HEK293 (cell line): ENCODE data around the gene WSB2.

Experiments
- BCL11A ChIP-seq: fragments of 450-650 bp; formaldehyde crosslinking; IDR thresholded peaks from 2 replicates; pipeline ENCODE4 v1.5.1; 2016; ENCODE audit warnings: low read depth, missing biosample characterization, missing genetic modification characterization
- EGR2 ChIP-seq: fragments of 450-650 bp; formaldehyde crosslinking; IDR thresholded peaks from 2 replicates; pipeline ENCODE4 v1.5.1; 2016; ENCODE audit warnings: low read depth, missing biosample characterization, missing genetic modification characterization
- GLIS1 ChIP-seq: fragments of 450-650 bp; formaldehyde crosslinking; IDR thresholded peaks from 2 replicates; pipeline ENCODE4 v1.5.1; 2016; ENCODE audit warnings: missing biosample characterization, missing genetic modification characterization
- GLIS2 ChIP-seq: fragments of 450-650 bp; formaldehyde crosslinking; IDR thresholded peaks from 2 replicates; pipeline ENCODE4 v1.5.1; 2016; ENCODE audit warnings: missing biosample characterization, missing genetic modification characterization
- KLF7 ChIP-seq: fragments of 450-650 bp; formaldehyde crosslinking; IDR thresholded peaks from 2 replicates; pipeline ENCODE4 v1.5.1; 2016; ENCODE audit warnings: missing biosample characterization, missing genetic modification characterization, borderline replicate concordance
- MYNN ChIP-seq: fragments of 450-650 bp; formaldehyde crosslinking; IDR thresholded peaks from 2 replicates; pipeline ENCODE4 v1.5.1; 2016; ENCODE audit warnings: missing biosample characterization, missing genetic modification characterization, borderline replicate concordance
- OSR2 ChIP-seq: fragments of 450-650 bp; formaldehyde crosslinking; IDR thresholded peaks from 2 replicates; pipeline ENCODE4 v1.5.1; 2016; ENCODE audit warnings: missing biosample characterization, missing genetic modification characterization
- SP3 ChIP-seq: fragments of 450-650 bp; formaldehyde crosslinking; IDR thresholded peaks from 2 replicates; pipeline ENCODE4 v1.5.1; 2016; ENCODE audit warnings: missing biosample characterization, missing genetic modification characterization
- ZBTB20 ChIP-seq: fragments of 450-650 bp; formaldehyde crosslinking; IDR thresholded peaks from 2 replicates; pipeline ENCODE4 v1.5.1; 2016; ENCODE audit warnings: missing biosample characterization, missing genetic modification characterization
- ZBTB21 ChIP-seq: fragments of 450-650 bp; formaldehyde crosslinking; IDR thresholded peaks from 2 replicates; pipeline ENCODE4 v1.5.1; 2017; ENCODE audit warnings: missing biosample characterization, missing genetic modification characterization
- ZEB2 ChIP-seq: fragments of 450-650 bp; formaldehyde crosslinking; IDR thresholded peaks from 2 replicates; pipeline ENCODE4 v1.5.1; 2016; ENCODE audit warnings: missing biosample characterization, missing genetic modification characterization
- ZNF114 ChIP-seq: fragments of 450-650 bp; formaldehyde crosslinking; IDR thresholded peaks from 2 replicates; pipeline ENCODE4 v1.5.0; 2017; ENCODE audit warnings: missing biosample characterization, missing genetic modification characterization
- ZNF121 ChIP-seq: fragments of 450-650 bp; formaldehyde crosslinking; IDR thresholded peaks from 2 replicates; pipeline ENCODE4 v1.5.1; 2016; ENCODE audit warnings: missing biosample characterization, missing genetic modification characterization
- ZNF146 ChIP-seq: fragments of 450-650 bp; formaldehyde crosslinking; IDR thresholded peaks from 2 replicates; pipeline ENCODE4 v1.5.1; 2016; ENCODE audit warnings: missing biosample characterization, missing genetic modification characterization
- ZNF248 ChIP-seq: fragments of 450-650 bp; formaldehyde crosslinking; IDR thresholded peaks from 2 replicates; pipeline ENCODE4 v1.5.1; 2017; ENCODE audit warnings: missing biosample characterization, missing genetic modification characterization
- ZNF354C ChIP-seq: fragments of 450-650 bp; formaldehyde crosslinking; IDR thresholded peaks from 2 replicates; pipeline ENCODE4 v1.5.1; 2016; ENCODE audit warnings: missing biosample characterization, missing genetic modification characterization, low read depth, borderline replicate concordance
- ZNF391 ChIP-seq: fragments of 450-650 bp; formaldehyde crosslinking; IDR thresholded peaks from 2 replicates; pipeline ENCODE4 v1.5.1; 2016; ENCODE audit warnings: low read depth, missing biosample characterization, missing genetic modification characterization, borderline replicate concordance
- ZNF404 ChIP-seq: fragments of 450-650 bp; formaldehyde crosslinking; IDR thresholded peaks from 2 replicates; pipeline ENCODE4 v1.5.1; 2017; ENCODE audit warnings: missing biosample characterization, missing genetic modification characterization
- ZNF501 ChIP-seq: fragments of 450-650 bp; formaldehyde crosslinking; IDR thresholded peaks from 2 replicates; pipeline ENCODE4 v1.5.1; 2016; ENCODE audit warnings: missing biosample characterization, missing genetic modification characterization
- ZNF510 ChIP-seq: fragments of 450-650 bp; formaldehyde crosslinking; IDR thresholded peaks from 2 replicates; pipeline ENCODE4 v1.5.1; 2018; ENCODE audit warnings: mild to moderate bottlenecking, missing genetic modification characterization, missing biosample characterization; ENCODE audit not compliant: insufficient replicate concordance
- ZNF555 ChIP-seq: fragments of 450-650 bp; formaldehyde crosslinking; conservative IDR thresholded peaks from 2 replicates; pipeline ENCODE4 v1.5.1; 2017; ENCODE audit warnings: missing biosample characterization, mild to moderate bottlenecking, missing genetic modification characterization, inconsistent platforms
- ZNF571 ChIP-seq: fragments of 450-650 bp; formaldehyde crosslinking; IDR thresholded peaks from 2 replicates; pipeline ENCODE4 v1.5.0; 2017; ENCODE audit warnings: missing biosample characterization, missing genetic modification characterization
- ZNF585B ChIP-seq: fragments of 450-650 bp; formaldehyde crosslinking; IDR thresholded peaks from 2 replicates; pipeline ENCODE4 v1.5.1; 2016; ENCODE audit warnings: missing biosample characterization, missing genetic modification characterization
- ZNF600 ChIP-seq: fragments of 450-650 bp; formaldehyde crosslinking; IDR thresholded peaks from 2 replicates; pipeline ENCODE4 v1.5.1; 2016; ENCODE audit warnings: missing biosample characterization, missing genetic modification characterization
- ZNF629 ChIP-seq: fragments of 450-650 bp; formaldehyde crosslinking; IDR thresholded peaks from 2 replicates; pipeline ENCODE4 v1.5.1; 2017; ENCODE audit warnings: missing biosample characterization, missing genetic modification characterization
- ZNF664 ChIP-seq: fragments of 450-650 bp; formaldehyde crosslinking; IDR thresholded peaks from 2 replicates; pipeline ENCODE4 v1.5.1; 2016; ENCODE audit warnings: missing biosample characterization, missing genetic modification characterization
- ZNF670 ChIP-seq: fragments of 450-650 bp; formaldehyde crosslinking; IDR thresholded peaks from 2 replicates; pipeline ENCODE4 v1.5.1; 2016; ENCODE audit warnings: missing biosample characterization, missing genetic modification characterization, low read depth
- TF ChIP-seq, protein P1 (sequence below): fragments of 450-650 bp; formaldehyde crosslinking; IDR thresholded peaks from 2 replicates; pipeline ENCODE4 v1.5.1; 2016; ENCODE audit warnings: missing biosample characterization, missing genetic modification characterization, borderline replicate concordance
- TF ChIP-seq, protein P2 (sequence below): fragments of 450-650 bp; formaldehyde crosslinking; IDR thresholded peaks from 2 replicates; pipeline ENCODE4 v1.5.1; 2017; ENCODE audit warnings: missing biosample characterization, missing genetic modification characterization
- TF ChIP-seq, protein P3 (sequence below): fragments of 450-650 bp; formaldehyde crosslinking; IDR thresholded peaks from 2 replicates; pipeline ENCODE4 v1.5.1; 2016; ENCODE audit warnings: missing biosample characterization, missing genetic modification characterization
- TF ChIP-seq, protein P4 (sequence below): fragments of 450-650 bp; formaldehyde crosslinking; IDR thresholded peaks from 2 replicates; pipeline ENCODE4 v1.5.1; 2017; ENCODE audit warnings: missing biosample characterization, missing genetic modification characterization
- TF ChIP-seq, protein P5 (sequence below): fragments of 450-650 bp; formaldehyde crosslinking; IDR thresholded peaks from 2 replicates; pipeline ENCODE4 v1.5.1; 2016; ENCODE audit warnings: missing biosample characterization, missing genetic modification characterization
- TF ChIP-seq, protein P6 (sequence below): fragments of 450-650 bp; formaldehyde crosslinking; IDR thresholded peaks from 2 replicates; pipeline ENCODE4 v1.5.1; 2016; ENCODE audit warnings: missing biosample characterization, missing genetic modification characterization

The WSB2 gene

DNA sequence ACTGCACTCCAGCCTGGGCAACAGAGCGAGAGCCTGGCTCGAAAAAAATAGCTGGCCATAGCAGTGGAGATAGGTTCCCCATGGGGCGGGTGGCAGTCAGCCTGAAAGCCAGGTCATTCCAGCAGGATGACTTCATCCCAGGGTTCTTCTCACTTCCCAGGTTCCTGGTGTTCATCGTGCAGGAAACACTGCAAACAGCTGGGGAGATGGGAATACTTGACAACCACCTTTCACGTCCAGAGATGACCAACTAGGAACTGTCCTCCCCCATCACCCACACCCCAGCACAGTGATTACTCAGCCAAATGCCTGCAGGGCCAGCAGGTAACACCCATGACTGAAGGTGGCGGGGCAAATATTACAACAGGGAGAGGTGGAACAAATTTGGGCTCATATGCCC, 41.1 kb upstream of the WSB2 start (continued):
- TF ChIP-seq, protein P1, sequence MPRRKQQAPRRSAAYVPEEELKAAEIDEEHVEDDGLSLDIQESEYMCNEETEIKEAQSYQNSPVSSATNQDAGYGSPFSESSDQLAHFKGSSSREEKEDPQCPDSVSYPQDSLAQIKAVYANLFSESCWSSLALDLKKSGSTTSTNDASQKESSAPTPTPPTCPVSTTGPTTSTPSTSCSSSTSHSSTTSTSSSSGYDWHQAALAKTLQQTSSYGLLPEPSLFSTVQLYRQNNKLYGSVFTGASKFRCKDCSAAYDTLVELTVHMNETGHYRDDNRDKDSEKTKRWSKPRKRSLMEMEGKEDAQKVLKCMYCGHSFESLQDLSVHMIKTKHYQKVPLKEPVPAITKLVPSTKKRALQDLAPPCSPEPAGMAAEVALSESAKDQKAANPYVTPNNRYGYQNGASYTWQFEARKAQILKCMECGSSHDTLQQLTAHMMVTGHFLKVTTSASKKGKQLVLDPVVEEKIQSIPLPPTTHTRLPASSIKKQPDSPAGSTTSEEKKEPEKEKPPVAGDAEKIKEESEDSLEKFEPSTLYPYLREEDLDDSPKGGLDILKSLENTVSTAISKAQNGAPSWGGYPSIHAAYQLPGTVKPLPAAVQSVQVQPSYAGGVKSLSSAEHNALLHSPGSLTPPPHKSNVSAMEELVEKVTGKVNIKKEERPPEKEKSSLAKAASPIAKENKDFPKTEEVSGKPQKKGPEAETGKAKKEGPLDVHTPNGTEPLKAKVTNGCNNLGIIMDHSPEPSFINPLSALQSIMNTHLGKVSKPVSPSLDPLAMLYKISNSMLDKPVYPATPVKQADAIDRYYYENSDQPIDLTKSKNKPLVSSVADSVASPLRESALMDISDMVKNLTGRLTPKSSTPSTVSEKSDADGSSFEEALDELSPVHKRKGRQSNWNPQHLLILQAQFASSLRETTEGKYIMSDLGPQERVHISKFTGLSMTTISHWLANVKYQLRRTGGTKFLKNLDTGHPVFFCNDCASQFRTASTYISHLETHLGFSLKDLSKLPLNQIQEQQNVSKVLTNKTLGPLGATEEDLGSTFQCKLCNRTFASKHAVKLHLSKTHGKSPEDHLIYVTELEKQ (tag by site-specific recombination), result no peak
- TF ChIP-seq ZNF571 (tag by site-specific recombination), result no peak
- peak; percentile 38; the same call in 1 of the 2 replicates for TF ChIP-seq GLIS2
- no peak for TF ChIP-seq ZNF146
- TF ChIP-seq, protein P2, sequence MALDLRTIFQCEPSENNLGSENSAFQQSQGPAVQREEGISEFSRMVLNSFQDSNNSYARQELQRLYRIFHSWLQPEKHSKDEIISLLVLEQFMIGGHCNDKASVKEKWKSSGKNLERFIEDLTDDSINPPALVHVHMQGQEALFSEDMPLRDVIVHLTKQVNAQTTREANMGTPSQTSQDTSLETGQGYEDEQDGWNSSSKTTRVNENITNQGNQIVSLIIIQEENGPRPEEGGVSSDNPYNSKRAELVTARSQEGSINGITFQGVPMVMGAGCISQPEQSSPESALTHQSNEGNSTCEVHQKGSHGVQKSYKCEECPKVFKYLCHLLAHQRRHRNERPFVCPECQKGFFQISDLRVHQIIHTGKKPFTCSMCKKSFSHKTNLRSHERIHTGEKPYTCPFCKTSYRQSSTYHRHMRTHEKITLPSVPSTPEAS (tag by site-specific recombination), result no peak
- no peak for TF ChIP-seq ZNF114
- TF ChIP-seq ZNF670 (tag by site-specific recombination), result no peak
- TF ChIP-seq MYNN (tag by site-specific recombination), result no peak
- TF ChIP-seq, protein P3, sequence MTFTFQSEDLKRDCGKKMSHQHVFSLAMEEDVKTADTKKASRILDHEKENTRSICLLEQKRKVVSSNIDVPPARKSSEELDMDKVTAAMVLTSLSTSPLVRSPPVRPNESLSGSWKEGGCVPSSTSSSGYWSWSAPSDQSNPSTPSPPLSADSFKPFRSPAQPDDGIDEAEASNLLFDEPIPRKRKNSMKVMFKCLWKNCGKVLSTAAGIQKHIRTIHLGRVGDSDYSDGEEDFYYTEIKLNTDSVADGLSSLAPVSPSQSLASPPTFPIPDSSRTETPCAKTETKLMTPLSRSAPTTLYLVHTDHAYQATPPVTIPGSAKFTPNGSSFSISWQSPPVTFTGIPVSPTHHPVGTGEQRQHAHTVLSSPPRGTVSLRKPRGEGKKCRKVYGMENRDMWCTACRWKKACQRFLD, result no peak
- TF ChIP-seq ZNF629 (tag by site-specific recombination), result no peak
- TF ChIP-seq, protein P4, sequence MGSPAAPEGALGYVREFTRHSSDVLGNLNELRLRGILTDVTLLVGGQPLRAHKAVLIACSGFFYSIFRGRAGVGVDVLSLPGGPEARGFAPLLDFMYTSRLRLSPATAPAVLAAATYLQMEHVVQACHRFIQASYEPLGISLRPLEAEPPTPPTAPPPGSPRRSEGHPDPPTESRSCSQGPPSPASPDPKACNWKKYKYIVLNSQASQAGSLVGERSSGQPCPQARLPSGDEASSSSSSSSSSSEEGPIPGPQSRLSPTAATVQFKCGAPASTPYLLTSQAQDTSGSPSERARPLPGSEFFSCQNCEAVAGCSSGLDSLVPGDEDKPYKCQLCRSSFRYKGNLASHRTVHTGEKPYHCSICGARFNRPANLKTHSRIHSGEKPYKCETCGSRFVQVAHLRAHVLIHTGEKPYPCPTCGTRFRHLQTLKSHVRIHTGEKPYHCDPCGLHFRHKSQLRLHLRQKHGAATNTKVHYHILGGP, result no peak
- no peak for TF ChIP-seq ZNF248 (tag by site-specific recombination)
- TF ChIP-seq ZNF121 (tag by site-specific recombination), result no peak
- TF ChIP-seq ZBTB21 (tag by site-specific recombination), result no peak
- TF ChIP-seq GLIS1, result 0 out of 2 replicates have a peak, but pooled peaks have one; percentile 12
- no peak for TF ChIP-seq ZNF510 (tag by site-specific recombination)
- 0 out of 2 replicates have a peak, but pooled peaks have one; percentile 12 for TF ChIP-seq ZBTB20 (tag by site-specific recombination)
- no peak for TF ChIP-seq OSR2
- TF ChIP-seq, protein P5, sequence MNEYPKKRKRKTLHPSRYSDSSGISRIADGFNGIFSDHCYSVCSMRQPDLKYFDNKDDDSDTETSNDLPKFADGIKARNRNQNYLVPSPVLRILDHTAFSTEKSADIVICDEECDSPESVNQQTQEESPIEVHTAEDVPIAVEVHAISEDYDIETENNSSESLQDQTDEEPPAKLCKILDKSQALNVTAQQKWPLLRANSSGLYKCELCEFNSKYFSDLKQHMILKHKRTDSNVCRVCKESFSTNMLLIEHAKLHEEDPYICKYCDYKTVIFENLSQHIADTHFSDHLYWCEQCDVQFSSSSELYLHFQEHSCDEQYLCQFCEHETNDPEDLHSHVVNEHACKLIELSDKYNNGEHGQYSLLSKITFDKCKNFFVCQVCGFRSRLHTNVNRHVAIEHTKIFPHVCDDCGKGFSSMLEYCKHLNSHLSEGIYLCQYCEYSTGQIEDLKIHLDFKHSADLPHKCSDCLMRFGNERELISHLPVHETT (tag by site-specific recombination), result no peak
- no peak for TF ChIP-seq BCL11A (tag by site-specific recombination)
- no peak for TF ChIP-seq ZNF404 (tag by site-specific recombination)
- no peak for TF ChIP-seq ZNF501
- no peak for TF ChIP-seq ZNF585B (tag by site-specific recombination)
- TF ChIP-seq ZNF664 (tag by site-specific recombination), result no peak
- TF ChIP-seq ZNF600, result 0 out of 2 replicates have a peak, but pooled peaks have one; percentile 10
- no peak for TF ChIP-seq KLF7
- TF ChIP-seq ZNF354C (tag by site-specific recombination), result no peak
- no peak for TF ChIP-seq ZNF555 (tag by site-specific recombination)
- no peak for TF ChIP-seq EGR2 (tag by site-specific recombination)
- TF ChIP-seq, protein P6, sequence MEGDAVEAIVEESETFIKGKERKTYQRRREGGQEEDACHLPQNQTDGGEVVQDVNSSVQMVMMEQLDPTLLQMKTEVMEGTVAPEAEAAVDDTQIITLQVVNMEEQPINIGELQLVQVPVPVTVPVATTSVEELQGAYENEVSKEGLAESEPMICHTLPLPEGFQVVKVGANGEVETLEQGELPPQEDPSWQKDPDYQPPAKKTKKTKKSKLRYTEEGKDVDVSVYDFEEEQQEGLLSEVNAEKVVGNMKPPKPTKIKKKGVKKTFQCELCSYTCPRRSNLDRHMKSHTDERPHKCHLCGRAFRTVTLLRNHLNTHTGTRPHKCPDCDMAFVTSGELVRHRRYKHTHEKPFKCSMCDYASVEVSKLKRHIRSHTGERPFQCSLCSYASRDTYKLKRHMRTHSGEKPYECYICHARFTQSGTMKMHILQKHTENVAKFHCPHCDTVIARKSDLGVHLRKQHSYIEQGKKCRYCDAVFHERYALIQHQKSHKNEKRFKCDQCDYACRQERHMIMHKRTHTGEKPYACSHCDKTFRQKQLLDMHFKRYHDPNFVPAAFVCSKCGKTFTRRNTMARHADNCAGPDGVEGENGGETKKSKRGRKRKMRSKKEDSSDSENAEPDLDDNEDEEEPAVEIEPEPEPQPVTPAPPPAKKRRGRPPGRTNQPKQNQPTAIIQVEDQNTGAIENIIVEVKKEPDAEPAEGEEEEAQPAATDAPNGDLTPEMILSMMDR (tag by site-specific recombination), result no peak
- TF ChIP-seq SP3 (tag by site-specific recombination), result no peak
- no peak for TF ChIP-seq ZEB2
- TF ChIP-seq ZNF391 (tag by site-specific recombination), result no peak
